ENCODE results near the gene RCSD1.
A peak's percentile ranks its signal among the peaks of the same experiment; 100 is the strongest.
"Not testable (repeated sequence)": the region's sequence is repeated elsewhere in the genome, so short reads cannot be mapped to it uniquely, and the experiment has no call there.

Gene RCSD1

DNA sequence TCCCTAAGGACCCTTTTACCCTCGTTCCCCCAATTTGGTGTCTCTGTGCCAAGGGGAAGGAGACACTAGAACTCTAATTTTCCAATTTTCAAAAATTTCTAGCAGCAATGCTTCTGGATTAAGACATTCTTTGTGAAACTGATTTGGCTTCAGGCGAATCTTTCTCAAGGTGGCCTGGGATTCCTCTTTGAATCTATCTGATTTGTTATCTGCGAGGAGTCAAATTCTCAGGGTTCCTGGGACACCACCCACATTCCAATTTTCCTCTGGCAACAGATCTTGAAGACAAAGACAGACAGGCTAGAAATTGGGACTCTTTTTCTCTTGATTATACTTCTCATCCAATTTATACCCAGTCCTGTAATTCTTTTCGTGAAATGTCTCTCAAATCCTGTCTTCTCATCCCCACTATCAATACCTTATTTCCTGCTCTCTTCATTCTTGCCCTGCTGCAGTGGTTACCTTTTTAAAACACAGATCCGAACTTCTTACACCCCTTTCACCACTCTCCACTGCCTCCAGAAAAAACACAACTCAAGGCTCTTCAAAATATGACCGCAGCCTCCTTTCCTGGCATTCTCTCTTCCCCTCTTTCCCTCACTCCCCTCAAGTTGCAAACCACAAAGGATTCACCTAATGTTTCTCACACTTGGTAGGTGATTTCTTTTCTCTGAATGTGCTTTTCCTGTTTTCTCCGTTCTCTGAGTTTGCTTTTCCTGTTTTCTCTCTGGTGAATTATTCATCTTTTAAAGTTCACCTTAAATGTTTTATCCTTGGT lies 89.1 kb downstream of the RCSD1 start:
- TF ChIP-seq ZNF70 (CRISPR knock-in tag; IDR thresholded peaks at IDR 0.05) = no peak
- no peak for TF ChIP-seq ZNF8 (CRISPR knock-in tag; IDR thresholded peaks at IDR 0.05)
- TF ChIP-seq GLIS3 (CRISPR knock-in tag; IDR thresholded peaks at IDR 0.05) = no peak
- no peak for ATAC-seq

DNA sequence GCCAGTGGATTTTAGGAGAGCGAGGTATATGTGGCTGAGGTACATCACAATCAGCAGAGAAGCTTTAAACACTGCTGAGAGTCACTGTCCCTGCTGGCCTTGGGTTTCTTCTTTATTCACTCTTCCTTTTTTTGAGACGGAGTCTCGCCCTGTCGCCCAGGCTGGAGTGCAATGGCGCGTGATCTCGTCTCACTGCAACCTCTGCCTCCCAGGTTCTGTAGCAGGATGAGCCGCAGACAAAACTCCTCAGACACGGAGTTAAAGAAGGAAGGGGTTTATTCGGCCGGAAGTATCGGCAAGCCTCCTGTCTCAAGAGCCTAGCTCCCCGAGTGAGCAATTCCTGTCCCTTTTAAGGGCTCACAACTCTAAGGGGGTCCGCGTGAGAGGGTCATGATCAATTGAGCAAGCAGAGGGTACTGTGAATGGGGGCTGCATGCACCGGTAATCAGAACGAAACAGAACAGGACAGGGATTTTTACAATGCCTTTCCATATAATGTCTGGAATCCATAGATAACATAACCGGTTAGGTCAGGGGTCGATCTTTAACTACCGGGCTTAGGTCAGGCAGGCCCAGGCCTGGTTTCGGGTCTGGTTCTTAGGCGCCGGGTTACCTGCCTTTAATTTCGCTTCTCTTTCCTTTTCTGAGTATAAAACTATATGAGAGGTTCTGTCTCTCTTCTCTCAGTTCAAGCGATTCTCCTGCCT lies 89.8 kb downstream of the RCSD1 start:
- not testable (repeated sequence) for ATAC-seq

DNA sequence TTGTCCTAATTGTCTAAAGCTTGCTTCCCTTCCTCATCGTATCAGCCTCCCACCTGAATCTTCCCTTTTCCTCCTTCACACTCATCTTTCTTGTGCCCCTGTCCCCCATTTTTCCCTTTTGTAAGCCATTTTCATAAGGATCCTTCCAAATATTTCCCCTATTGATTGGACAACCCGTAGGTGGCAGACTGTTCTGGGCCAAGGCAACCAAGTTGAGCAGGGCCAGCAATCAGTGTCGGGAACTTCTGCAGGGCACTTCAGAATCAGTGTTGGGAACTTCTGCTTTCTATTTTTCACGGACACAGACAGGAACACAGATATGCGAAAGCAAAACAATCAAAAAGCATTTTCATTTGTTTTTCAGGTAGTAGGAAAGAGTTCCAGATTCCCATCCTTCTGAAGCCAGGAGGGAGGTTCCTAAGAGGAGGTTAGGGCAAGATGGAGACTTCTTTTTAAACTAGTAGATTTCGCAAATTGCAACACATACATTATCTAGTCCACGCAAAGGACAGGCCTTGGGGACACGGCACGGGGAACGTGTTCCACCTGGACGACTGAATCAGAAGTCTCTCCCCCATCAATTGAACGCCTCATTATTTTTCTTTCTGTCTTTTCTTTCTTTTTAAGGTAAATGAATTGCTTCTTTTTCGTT lies 91.1 kb downstream of the RCSD1 start:
- TF ChIP-seq GLIS3 (CRISPR knock-in tag; IDR thresholded peaks at IDR 0.05) (no peak), ISL1 (CRISPR knock-in tag; IDR thresholded peaks at IDR 0.05) (no peak), ZFP30 (CRISPR knock-in tag; IDR thresholded peaks at IDR 0.05) (no peak)

DNA sequence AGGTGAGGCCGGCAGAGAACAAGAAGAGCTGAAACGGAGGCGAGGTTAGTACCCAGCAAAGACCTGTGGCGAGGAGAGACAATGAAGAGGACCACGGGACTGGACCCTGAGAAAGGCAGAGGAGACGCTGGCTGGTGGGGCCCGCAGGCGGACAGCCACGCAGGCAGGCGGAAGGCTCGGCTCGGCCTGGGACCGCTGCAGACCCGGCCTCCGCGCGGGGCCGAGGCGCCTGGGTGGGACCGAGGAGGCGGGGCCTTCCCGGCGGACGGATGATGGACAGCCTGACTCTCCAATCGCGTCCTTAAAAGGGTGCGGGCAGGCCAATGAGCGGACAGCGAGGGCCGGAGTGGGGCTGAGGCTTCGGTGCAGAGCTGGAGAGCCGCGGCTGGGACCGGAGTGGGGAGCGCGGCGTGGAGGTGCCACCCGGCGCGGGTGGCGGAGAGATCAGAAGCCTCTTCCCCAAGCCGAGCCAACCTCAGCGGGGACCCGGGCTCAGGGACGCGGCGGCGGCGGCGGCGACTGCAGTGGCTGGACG lies 91.7 kb downstream of the RCSD1 start, which contains the start of gene MPZL1:
MPZL1 (plus strand) TSS at position 366 of the 535 bp plus-strand sequence. CDS start 170 bp downstream, outside the sequence.
- TF ChIP-seq ESRRG (CRISPR knock-in tag; IDR thresholded peaks at IDR 0.05) = no peak
- no peak for TF ChIP-seq OSR1 (CRISPR knock-in tag; IDR thresholded peaks at IDR 0.05)
- no peak for TF ChIP-seq ZNF8 (CRISPR knock-in tag; IDR thresholded peaks at IDR 0.05)
- TF ChIP-seq PPARA (CRISPR knock-in tag; IDR thresholded peaks at IDR 0.05; ENCODE audit: borderline replicate concordance) = no peak
- no peak for TF ChIP-seq ISL1 (CRISPR knock-in tag; IDR thresholded peaks at IDR 0.05)
- TF ChIP-seq, protein P1, sequence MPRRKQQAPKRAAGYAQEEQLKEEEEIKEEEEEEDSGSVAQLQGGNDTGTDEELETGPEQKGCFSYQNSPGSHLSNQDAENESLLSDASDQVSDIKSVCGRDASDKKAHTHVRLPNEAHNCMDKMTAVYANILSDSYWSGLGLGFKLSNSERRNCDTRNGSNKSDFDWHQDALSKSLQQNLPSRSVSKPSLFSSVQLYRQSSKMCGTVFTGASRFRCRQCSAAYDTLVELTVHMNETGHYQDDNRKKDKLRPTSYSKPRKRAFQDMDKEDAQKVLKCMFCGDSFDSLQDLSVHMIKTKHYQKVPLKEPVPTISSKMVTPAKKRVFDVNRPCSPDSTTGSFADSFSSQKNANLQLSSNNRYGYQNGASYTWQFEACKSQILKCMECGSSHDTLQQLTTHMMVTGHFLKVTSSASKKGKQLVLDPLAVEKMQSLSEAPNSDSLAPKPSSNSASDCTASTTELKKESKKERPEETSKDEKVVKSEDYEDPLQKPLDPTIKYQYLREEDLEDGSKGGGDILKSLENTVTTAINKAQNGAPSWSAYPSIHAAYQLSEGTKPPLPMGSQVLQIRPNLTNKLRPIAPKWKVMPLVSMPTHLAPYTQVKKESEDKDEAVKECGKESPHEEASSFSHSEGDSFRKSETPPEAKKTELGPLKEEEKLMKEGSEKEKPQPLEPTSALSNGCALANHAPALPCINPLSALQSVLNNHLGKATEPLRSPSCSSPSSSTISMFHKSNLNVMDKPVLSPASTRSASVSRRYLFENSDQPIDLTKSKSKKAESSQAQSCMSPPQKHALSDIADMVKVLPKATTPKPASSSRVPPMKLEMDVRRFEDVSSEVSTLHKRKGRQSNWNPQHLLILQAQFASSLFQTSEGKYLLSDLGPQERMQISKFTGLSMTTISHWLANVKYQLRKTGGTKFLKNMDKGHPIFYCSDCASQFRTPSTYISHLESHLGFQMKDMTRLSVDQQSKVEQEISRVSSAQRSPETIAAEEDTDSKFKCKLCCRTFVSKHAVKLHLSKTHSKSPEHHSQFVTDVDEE (CRISPR knock-in tag; IDR thresholded peaks at IDR 0.05) = no peak
- ATAC-seq = peak; percentile 97

More for the DNA sequence above, 91.1 kb downstream of the RCSD1 start:
- peak; percentile 44 for ATAC-seq

DNA sequence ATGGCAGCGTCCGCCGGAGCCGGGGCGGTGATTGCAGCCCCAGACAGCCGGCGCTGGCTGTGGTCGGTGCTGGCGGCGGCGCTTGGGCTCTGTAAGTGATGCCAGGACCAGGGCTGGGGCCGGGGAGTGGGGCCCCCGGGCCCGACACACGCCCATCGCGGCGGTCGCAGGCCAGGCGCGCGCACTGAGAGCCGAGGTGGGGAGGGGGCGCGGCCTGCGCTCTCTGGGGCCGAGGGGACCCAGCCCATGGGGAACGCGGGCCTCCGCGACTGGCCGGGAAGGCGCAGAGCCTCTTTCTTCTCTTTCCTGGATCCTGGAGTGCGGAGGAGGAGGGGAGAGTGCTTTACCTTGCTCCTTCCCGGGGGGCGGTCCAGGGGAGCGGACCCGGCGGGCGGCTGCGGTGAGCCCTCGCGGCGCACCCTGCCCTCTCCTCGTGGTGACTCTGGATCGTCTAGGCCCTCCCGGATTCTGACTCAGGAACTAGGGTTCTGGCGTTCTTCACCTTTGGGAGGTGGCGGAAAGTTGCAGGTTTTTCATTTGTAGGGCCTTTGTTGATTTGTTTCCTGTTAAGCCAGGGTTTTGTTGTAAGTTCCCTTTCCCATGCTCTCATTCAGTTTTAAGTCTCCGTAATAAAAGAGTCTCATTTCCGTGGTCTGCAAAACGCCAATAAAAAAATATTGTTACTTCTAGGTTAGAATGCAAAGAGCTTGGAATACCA lies 92.3 kb downstream of the RCSD1 start:
- peak; percentile 72 for ATAC-seq
- TF ChIP-seq TOX (CRISPR knock-in tag; IDR thresholded peaks at IDR 0.05; ENCODE audit: borderline replicate concordance) = no peak
- TF ChIP-seq, protein P2, sequence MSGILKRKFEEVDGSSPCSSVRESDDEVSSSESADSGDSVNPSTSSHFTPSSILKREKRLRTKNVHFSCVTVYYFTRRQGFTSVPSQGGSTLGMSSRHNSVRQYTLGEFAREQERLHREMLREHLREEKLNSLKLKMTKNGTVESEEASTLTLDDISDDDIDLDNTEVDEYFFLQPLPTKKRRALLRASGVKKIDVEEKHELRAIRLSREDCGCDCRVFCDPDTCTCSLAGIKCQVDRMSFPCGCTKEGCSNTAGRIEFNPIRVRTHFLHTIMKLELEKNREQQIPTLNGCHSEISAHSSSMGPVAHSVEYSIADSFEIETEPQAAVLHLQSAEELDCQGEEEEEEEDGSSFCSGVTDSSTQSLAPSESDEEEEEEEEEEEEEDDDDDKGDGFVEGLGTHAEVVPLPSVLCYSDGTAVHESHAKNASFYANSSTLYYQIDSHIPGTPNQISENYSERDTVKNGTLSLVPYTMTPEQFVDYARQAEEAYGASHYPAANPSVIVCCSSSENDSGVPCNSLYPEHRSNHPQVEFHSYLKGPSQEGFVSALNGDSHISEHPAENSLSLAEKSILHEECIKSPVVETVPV (CRISPR knock-in tag; IDR thresholded peaks at IDR 0.05) = no peak
- TF ChIP-seq SNAI2 (CRISPR knock-in tag; IDR thresholded peaks at IDR 0.05) = no peak
- no peak for TF ChIP-seq TCF4 (CRISPR knock-in tag; IDR thresholded peaks at IDR 0.05; ENCODE audit: borderline replicate concordance)
- TF ChIP-seq ZNF8 (CRISPR knock-in tag; IDR thresholded peaks at IDR 0.05) = no peak
- no peak for TF ChIP-seq CSDC2 (CRISPR knock-in tag; IDR thresholded peaks at IDR 0.05)
- TF ChIP-seq, protein P1 (CRISPR knock-in tag; IDR thresholded peaks at IDR 0.05) = no peak
- no peak for TF ChIP-seq BACH2 (CRISPR knock-in tag; IDR thresholded peaks at IDR 0.05; ENCODE audit: borderline replicate concordance)
- no peak for TF ChIP-seq GLIS3 (CRISPR knock-in tag; IDR thresholded peaks at IDR 0.05)
- TF ChIP-seq ISL1 (CRISPR knock-in tag; IDR thresholded peaks at IDR 0.05) = no peak
- TF ChIP-seq, protein P3, sequence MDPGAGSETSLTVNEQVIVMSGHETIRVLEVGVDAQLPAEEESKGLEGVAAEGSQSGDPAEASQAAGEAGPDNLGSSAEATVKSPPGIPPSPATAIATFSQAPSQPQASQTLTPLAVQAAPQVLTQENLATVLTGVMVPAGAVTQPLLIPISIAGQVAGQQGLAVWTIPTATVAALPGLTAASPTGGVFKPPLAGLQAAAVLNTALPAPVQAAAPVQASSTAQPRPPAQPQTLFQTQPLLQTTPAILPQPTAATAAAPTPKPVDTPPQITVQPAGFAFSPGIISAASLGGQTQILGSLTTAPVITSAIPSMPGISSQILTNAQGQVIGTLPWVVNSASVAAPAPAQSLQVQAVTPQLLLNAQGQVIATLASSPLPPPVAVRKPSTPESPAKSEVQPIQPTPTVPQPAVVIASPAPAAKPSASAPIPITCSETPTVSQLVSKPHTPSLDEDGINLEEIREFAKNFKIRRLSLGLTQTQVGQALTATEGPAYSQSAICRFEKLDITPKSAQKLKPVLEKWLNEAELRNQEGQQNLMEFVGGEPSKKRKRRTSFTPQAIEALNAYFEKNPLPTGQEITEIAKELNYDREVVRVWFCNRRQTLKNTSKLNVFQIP (CRISPR knock-in tag; IDR thresholded peaks at IDR 0.05; ENCODE audit: borderline replicate concordance, low read depth) = no peak
- no peak for TF ChIP-seq ZNF70 (CRISPR knock-in tag; IDR thresholded peaks at IDR 0.05)
- no peak for TF ChIP-seq RARB (CRISPR knock-in tag; IDR thresholded peaks at IDR 0.05)
- TF ChIP-seq ZNF565 (CRISPR knock-in tag; conservative IDR thresholded peaks at IDR 0.05; ENCODE audit: low read depth) = no peak
- no peak for TF ChIP-seq ZFP30 (CRISPR knock-in tag; IDR thresholded peaks at IDR 0.05)
- TF ChIP-seq ZFP3 (CRISPR knock-in tag; IDR thresholded peaks at IDR 0.05) = no peak
- no peak for TF ChIP-seq ZC3H10 (CRISPR knock-in tag; IDR thresholded peaks at IDR 0.05)
- no peak for TF ChIP-seq OSR1 (CRISPR knock-in tag; IDR thresholded peaks at IDR 0.05)
- no peak for TF ChIP-seq PPARA (CRISPR knock-in tag; IDR thresholded peaks at IDR 0.05; ENCODE audit: borderline replicate concordance)

All from SK-N-SH treated with all-trans-retinoic acid at 6 μM for 48 hours (cell line).